Erythroblast (primary cell): ENCODE data around the gene MATCAP1.

ENCODE experiments used
- GATA1 ChIP-seq: IDR thresholded peaks from 2 replicates; pipeline ENCODE4 v1.6.1; 2011; ENCODE audit warnings: low read depth, mild to moderate bottlenecking, control low read depth, low read length, moderate library complexity
- POLR2A ChIP-seq: IDR thresholded peaks from 2 replicates; pipeline ENCODE4 v1.6.1; 2011; ENCODE audit warnings: mild to moderate bottlenecking, low read length

DNA sequence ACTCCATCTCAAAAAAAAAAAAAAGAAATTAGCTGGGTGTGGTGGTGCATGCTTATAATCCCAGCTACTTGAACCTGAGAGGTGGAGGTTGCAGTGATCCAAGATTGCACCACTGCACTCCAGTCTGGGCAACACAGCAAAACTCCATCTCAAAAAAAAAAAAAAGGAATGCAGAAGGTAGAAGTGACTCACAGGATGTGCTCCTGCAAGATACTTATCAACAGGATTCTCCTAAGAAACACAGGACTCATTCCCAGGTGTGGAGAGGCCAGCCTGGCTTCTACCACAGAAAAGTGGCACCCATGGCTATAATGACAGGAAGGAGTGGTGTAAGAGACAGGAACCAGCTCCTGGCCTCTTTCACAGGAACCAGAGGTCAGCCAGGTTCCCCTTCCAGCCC, 29.0 kb upstream of the MATCAP1 start:
- no peak for TF ChIP-seq POLR2A
- no peak for TF ChIP-seq GATA1
